OCI-LY7 (cell line): ENCODE results near the gene LY6G6D. TPM values are rescaled to one million over a fixed set of nuclear protein-coding genes. Genes with fewer than 3 reads are reported as not detected.

Experiments
- BruUV-seq: library from RNA; stranded (reverse); fragments of 400-500 nt; replicated peaks from 2 replicates; lab custom pipeline; 2021; lab: Mats Ljungman, UMichigan
- CTCF ChIA-PET: fragments of 300-600 bp; sonication (Branson Sonifier 250); formaldehyde crosslinking; loops from one replicate; lab custom pipeline; 2022; ENCODE audit warnings: antibody characterized with exemption; ENCODE audit not compliant: unreplicated experiment; lab: Charles Lee
- POLR2A ChIA-PET: fragments of 300-600 bp; sonication (Branson Sonifier 250); formaldehyde crosslinking; loops from one replicate; lab custom pipeline; 2022; ENCODE audit warnings: antibody characterized with exemption; lab: Charles Lee
- DNase-seq: peaks from one replicate; pipeline ENCODE4 v3.0.0-alpha.2; 2015; ENCODE audit warnings: low spot score
- H2AFZ ChIP-seq: fragments of 200-600 bp; sonication (generic), shearing (Covaris generic); 2 replicates; pipeline ENCODE4 v1.6.1; 2014; ENCODE audit warnings: mild to moderate bottlenecking, antibody characterized with exemption, low read length, moderate library complexity
- H3K27ac ChIP-seq: fragments of 200-600 bp; sonication (generic); 2 replicates; pipeline ENCODE4 v1.5.1; 2014; ENCODE audit warnings: mixed run types, low read depth, mild to moderate bottlenecking, moderate library complexity, low read length, inconsistent platforms; ENCODE audit not compliant: poor library complexity, severe bottlenecking
- H3K36me3 ChIP-seq: fragments of 200-600 bp; sonication (generic); 2 replicates; pipeline ENCODE4 v1.6.1; 2014; ENCODE audit warnings: mild to moderate bottlenecking, antibody characterized with exemption, low read length, moderate library complexity, mixed read lengths; ENCODE audit not compliant: insufficient read depth
- H3K4me1 ChIP-seq: fragments of 200-600 bp; sonication (generic); 2 replicates; pipeline ENCODE4 v1.5.1; 2014; ENCODE audit warnings: mild to moderate bottlenecking, low read length; ENCODE audit not compliant: insufficient read depth, poor library complexity, severe bottlenecking
- H3K4me2 ChIP-seq: fragments of 200-600 bp; sonication (generic); 2 replicates; pipeline ENCODE4 v1.6.1; 2014; ENCODE audit warnings: mild to moderate bottlenecking, low read length
- H3K4me3 ChIP-seq: fragments of 200-600 bp; sonication (generic); 2 replicates; pipeline ENCODE4 v1.5.1; 2014; ENCODE audit warnings: mild to moderate bottlenecking, low read depth, low read length; ENCODE audit not compliant: poor library complexity, severe bottlenecking
- H3K79me2 ChIP-seq: fragments of 200-600 bp; sonication (generic); 2 replicates; pipeline ENCODE4 v1.6.1; 2016; ENCODE audit warnings: low read depth, mild to moderate bottlenecking, low read length, moderate library complexity, mixed read lengths; ENCODE audit not compliant: insufficient read depth
- H3K9me2 ChIP-seq: fragments of 200-600 bp; sonication (generic); 2 replicates; pipeline ENCODE4 v1.6.1; 2016; ENCODE audit warnings: mild to moderate bottlenecking, low read length, mixed read lengths; ENCODE audit not compliant: insufficient read depth
- H3K9me3 ChIP-seq: fragments of 200-600 bp; sonication (generic); 2 replicates; pipeline ENCODE4 v1.6.1; 2014; ENCODE audit warnings: mild to moderate bottlenecking, mixed run types, low read length, mixed read lengths
- H4K20me1 ChIP-seq: fragments of 200-600 bp; sonication (generic); 2 replicates; pipeline ENCODE4 v1.6.1; 2014; ENCODE audit warnings: mild to moderate bottlenecking, antibody characterized with exemption, low read length, moderate library complexity, mixed read lengths; ENCODE audit not compliant: insufficient read depth
- CTCF ChIP-seq: fragments of 200-600 bp; sonication (generic); conservative IDR thresholded peaks from 2 replicates; pipeline ENCODE4 v1.5.1; 2014; ENCODE audit warnings: mild to moderate bottlenecking, antibody characterized with exemption, low read length, moderate library complexity, mixed read lengths
- EZH2phosphoT487 ChIP-seq: fragments of 200-600 bp; sonication (generic); IDR thresholded peaks from 2 replicates; pipeline ENCODE4 v1.6.1; 2018; ENCODE audit warnings: low read depth, borderline replicate concordance, mild to moderate bottlenecking, mixed run types, antibody characterized with exemption, low read length, moderate library complexity, mixed read lengths
- intact Hi-C: fragments of 100-400 bp; cut with micrococcal nuclease; formaldehyde crosslinking; loops from one replicate; pipeline ENCODE4 v1.10.0; 2022; ENCODE audit not compliant: unreplicated experiment
- total RNA-seq, 2 experiments: library from RNA; depleted of rRNA in 1 of 2; stranded (reverse); fragments of >200 nt in 1 of 2; shearing (Covaris generic) in 1 of 2; gene quantifications; 2 replicates each; pipeline ENCODE4 v1.2.3, GENCODE V29; 2014 to 2022

Gene LY6G6D
- total RNA-seq, 2 experiments from 2014 or later = not detected

- H3K9me3 ChIP-seq = no peaks in the 10 kb centered on the region
- H3K4me1 ChIP-seq = peaks cover 10% of the 10 kb centered on the region
- no peak for DNase-seq
- ChIA-PET POLR2A (interaction anchor here (0.5 to 1.7 kb wide), 5 partner anchors 11 to 24 kb away, joined by 3 to 7 read pairs (median 3); no protein-coding TSS in a partner anchor), CTCF (interaction anchor here (0.5 kb wide), 1 partner anchor 121 kb away, joined by 7 read pairs; no protein-coding TSS in a partner anchor)
- no peak overlapping the region for H3K4me2 ChIP-seq
- no peaks in the 10 kb centered on the region for H3K36me3 ChIP-seq
- H3K4me3 ChIP-seq = no peak overlapping the region
- TF ChIP-seq CTCF (no peak), EZH2phosphoT487 (no peak)
- intact Hi-C loops = no loop called here
- no peaks in the 10 kb centered on the region for H4K20me1 ChIP-seq
- no peaks in the 10 kb centered on the region for H3K79me2 ChIP-seq
- H3K27ac ChIP-seq = no peak overlapping the region
- H2AFZ ChIP-seq = no peak overlapping the region
- H3K9me2 ChIP-seq = no peaks in the 10 kb centered on the region
- no TSS peak for BruUV-seq
These were observed 1.0 kb upstream of the LY6G6D start for GRCh38 chr6:31713991-31714684.

- no peak overlapping the region for H3K27ac ChIP-seq
- POLR2A ChIA-PET = no interaction called here
- no peaks in the 10 kb centered on the region for H3K4me1 ChIP-seq
- H3K9me2 ChIP-seq = no peaks in the 10 kb centered on the region
- BruUV-seq = no TSS peak
- no peak for TF ChIP-seq EZH2phosphoT487
- TF ChIP-seq CTCF = no peak
- no peak overlapping the region for H3K4me2 ChIP-seq
- H3K79me2 ChIP-seq = no peaks in the 10 kb centered on the region
- no peaks in the 10 kb centered on the region for H4K20me1 ChIP-seq
- no peaks in the 10 kb centered on the region for H3K9me3 ChIP-seq
- no peak overlapping the region for H2AFZ ChIP-seq
- CTCF ChIA-PET = no interaction called here
- H3K4me3 ChIP-seq = no peak overlapping the region
- DNase-seq = no peak
- H3K36me3 ChIP-seq = no peaks in the 10 kb centered on the region
- intact Hi-C loops = no loop called here
These were observed 2.5 kb downstream of the LY6G6D start for GRCh38 chr6:31717499-31718222.

GRCh38 chr6:31718265-31718664 lies 3.1 kb downstream of the LY6G6D start:
- H3K79me2 ChIP-seq = no peaks in the 10 kb centered on the region
- H3K9me2 ChIP-seq = no peaks in the 10 kb centered on the region
- no peak overlapping the region for H3K4me2 ChIP-seq
- no peak overlapping the region for H3K27ac ChIP-seq
- H2AFZ ChIP-seq = no peak overlapping the region
- no peak overlapping the region for H3K4me3 ChIP-seq
- TF ChIP-seq CTCF = no peak
- TF ChIP-seq EZH2phosphoT487 = no peak
- intact Hi-C loops = no loop called here
- CTCF ChIA-PET = no interaction called here
- POLR2A ChIA-PET = no interaction called here
- H4K20me1 ChIP-seq = no peaks in the 10 kb centered on the region
- no peaks in the 10 kb centered on the region for H3K9me3 ChIP-seq
- no peaks in the 10 kb centered on the region for H3K4me1 ChIP-seq
- no TSS peak for BruUV-seq
- no peak for DNase-seq
- H3K36me3 ChIP-seq = no peaks in the 10 kb centered on the region
